HG02870 (cell line): ENCODE measurements around the gene CREB1.

Source experiments
- ATAC-seq: cut with Tn5 transposase; IDR thresholded peaks from one replicate; pipeline ENCODE4 v1.9.1; 2021; ENCODE audit warnings: mild to moderate bottlenecking, moderate library complexity; ENCODE audit not compliant: unreplicated experiment

The CREB1 gene

GRCh38 chr2:207503234-207503633 is 26.5 kb upstream of the CREB1 start:
- peak; percentile 84 for ATAC-seq

DNA sequence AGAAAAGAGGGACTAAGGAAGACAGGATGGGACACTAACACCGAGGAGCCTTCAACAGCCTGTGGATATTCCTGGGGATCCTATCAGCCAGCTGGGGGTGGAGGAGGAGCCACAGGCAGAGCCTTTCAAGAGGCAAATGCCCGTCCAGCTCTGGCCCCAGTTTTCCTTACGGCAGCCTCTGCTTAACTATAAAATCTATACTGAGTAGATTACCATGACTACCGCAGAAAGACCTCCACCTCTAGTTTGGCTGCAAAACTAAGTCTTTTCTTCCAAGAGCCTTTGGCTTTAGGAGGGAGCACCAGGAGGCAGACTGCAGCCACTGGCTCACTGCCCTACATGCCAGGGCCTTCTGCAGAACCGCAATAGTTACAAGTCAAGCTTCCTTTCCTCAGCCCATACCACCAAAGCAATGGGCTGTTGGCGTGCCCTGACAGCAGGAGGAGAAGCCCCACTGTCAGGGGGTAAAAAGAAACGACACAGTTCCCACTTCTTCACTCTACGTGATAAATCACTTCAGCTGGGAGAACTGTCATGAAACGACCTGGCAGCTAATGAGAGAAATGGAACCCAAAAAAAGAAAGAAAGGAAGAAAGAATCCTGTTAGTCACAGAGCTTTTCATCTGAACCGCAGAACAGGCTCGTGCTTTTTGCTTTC is 25.1 kb upstream of the CREB1 start:
- ATAC-seq: no peak

DNA sequence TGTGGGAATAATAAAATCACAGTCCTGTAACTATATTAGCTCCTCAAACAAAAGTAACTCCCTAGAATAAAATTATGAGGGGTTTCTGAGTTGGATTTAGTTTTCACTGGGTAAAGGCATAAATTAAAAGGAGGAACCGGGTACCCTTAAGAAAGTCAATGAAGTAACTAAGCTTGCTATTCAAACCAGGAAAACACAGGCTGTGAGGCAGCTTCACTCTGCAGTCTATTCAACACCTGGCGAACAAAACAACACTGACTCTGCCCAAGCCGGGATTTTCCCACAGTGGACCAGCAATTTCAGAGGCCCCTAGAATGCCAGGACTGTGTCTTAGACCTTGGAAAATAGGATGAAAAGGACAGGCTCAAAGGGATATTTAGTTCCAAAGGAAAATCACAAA is 24.6 kb upstream of the CREB1 start:
- ATAC-seq: no peak

DNA sequence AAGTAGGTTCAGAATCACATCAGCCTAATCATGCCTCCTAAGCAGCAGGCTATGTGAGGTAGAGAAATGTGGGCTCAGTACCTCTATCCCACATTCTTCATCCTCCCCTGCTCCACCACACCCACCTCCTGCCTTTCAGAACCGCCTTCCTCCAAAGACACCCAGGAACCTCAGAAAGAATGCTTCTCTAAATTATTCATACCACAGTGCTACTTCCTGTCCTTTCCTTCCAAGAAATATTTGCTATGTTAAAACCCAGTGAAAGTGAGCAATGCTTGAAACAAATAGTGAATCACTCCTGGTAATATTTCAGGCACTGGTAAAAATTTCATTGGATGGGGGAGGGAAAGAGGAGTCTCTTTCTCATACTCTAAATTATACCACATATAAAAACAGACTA is 24.0 kb upstream of the CREB1 start:
- no peak for ATAC-seq

- peak; percentile 25 for ATAC-seq
Observed at GRCh38 chr2:207506426-207506825, 23.3 kb upstream of the CREB1 start.

DNA sequence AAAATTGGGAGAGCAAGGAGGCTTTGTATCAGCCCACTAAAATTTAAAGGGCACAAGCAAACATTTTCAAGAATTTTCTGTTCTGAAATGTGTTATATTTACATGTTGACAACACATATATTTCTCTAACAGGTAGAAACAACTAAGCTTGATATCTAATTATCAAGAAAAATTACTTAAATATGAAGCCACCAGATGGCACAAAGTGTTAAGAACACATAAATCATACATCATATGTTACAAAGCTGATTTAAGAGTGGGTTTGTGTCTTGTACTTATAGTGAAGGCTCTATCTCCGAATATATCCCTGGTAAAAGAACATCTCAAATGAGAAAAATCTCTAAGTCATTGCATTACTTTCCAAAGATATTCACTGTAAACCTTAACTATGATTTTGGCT is 19.6 kb upstream of the CREB1 start:
- ATAC-seq: no peak

DNA sequence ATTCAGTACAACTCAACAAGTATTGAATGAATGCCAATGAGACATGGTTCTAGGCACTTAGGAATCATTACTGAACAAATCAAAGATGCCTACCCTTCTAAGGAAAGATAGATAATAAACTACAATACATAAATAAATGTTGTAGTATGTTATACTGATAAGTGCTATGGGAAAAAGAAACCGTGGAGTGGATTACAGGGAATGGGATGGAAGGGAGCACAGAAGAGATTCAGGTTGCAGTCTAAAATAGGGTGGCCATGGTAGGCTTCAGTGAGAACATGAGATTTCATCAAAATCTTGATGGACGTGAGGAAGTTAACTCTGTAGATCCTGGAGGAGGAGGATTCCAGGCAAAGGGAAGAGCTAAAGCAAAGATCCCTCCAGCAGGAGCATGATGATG is 17.9 kb upstream of the CREB1 start:
- no peak for ATAC-seq

GRCh38 chr2:207512356-207512755 is 17.4 kb upstream of the CREB1 start:
- no peak for ATAC-seq

DNA sequence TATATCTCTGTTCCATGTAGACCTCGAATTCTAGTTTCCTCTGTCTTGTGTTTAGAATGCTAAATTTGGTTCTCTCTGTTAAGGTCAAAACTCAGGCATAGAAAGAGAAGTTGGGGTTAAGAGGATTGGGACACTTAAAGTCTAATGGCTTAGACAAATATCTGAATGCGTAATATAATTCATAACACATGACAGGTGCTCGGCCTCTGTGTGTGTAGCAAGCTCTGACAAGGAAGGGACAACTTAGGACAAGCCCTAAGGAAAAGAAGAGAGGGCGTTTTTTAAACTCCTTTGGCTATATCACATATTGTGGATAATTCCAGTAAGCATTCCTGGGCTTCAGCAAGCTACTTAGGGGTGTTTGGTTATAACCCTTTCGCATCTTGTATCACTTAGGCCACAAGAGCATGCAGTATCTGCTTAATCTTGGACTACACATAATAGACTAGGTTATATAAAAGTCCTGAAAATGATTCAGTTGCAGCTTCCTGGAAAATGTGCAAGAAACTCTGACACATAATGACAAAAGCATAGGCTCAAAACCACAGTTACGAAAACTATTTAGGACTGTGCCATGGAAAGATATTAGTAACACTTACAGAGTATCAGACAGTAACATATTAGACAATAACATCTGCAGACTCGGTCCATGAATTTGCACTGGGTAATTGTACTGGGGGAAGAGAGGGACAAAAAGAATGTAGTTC is 16.1 kb upstream of the CREB1 start:
- no peak for ATAC-seq

GRCh38 chr2:207514451-207514850 is 15.3 kb upstream of the CREB1 start:
- no peak for ATAC-seq

- ATAC-seq: no peak
Observed at GRCh38 chr2:207515671-207516070, 14.1 kb upstream of the CREB1 start.

DNA sequence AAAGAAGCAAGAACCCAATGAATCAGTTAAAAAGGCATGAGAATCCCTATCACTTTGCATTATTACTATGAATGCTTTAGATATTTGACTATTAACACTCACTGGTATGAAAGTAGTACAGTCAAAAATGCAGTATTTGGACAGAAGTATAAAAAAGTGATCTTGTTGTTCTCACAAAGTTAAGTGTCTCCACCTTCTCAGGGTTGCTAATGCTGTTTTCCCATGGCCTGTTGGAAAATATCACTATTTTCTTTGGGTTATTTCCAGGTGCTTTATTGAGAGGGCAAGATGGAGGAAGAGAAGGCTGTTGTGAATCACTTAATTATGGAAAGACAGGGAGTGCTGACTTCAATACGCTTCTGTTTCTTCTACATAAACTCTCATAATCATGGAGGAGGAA is 13.6 kb upstream of the CREB1 start:
- no peak for ATAC-seq

DNA sequence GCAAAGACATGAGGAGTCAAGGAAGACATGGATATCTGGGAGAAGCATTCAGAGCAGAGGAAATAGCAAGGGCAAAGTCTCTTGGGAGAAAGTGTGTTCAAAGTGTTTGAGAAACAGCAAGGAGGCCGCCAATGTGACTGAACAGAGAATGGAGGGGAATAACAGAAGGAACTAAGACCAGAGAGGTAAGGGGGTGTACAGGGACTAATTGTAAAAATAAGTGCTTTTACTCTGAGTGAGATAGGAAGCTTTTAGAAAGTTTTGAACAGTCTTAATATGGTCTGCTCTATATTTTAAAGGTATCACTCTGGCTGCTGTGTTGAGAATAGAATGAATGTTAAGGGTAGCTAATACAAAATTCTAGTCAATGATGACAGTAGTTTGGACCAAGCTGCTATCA is 6.8 kb upstream of the CREB1 start:
- ATAC-seq: no peak

DNA sequence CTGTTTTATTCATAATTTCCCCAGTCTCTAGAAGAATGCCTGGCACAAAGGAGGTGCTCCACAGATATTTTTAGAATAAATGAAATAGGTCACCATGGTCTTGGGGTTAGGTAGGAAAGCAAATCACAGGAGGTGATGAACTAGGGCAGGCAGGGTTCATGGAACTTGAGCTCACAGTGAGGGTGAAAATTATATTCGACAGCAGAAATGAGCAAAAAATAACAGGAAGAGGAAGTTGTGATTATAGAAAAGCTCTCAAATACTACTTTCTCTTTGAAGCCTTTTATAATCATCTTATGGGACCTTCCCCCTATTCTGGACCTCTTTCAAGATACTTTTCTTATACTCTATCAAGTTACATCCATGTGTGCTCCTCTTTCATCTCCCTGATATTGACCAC is 4.5 kb upstream of the CREB1 start:
- ATAC-seq: no peak

GRCh38 chr2:207528980-207529329 is 807 bp upstream of the CREB1 start:
- ATAC-seq: peak; percentile 6

GRCh38 chr2:207530160-207531031 is 634 bp downstream of the CREB1 start:
- peak; percentile 2 for ATAC-seq

- no peak for ATAC-seq
Observed at GRCh38 chr2:207531032-207531952, 1.5 kb downstream of the CREB1 start.

GRCh38 chr2:207532676-207533075 is 2.9 kb downstream of the CREB1 start:
- ATAC-seq: no peak

DNA sequence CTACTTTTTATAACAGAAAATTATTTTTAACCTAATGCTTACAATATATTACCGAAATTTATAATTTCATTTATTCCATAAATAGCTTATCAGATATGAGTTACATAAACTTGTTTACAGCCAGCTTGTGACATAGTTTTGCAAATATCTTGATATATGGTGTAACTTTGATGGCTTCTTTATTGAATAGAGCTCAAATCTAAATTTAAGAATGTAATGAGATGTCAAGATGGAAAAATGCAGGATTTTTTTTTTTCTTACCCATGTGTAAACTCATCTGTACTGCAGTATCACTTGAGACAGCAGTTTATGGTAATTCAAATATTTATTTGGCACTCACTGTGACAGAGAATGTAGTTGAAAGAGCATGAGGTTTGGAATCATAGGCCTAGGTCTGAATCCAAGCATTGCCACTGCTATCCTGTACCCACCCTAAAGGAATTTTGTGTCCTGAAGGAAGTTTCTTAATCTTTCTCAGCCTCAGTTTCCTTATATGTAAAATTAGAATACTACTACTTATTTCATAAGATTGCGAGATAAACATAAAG is 3.8 kb downstream of the CREB1 start:
- no peak for ATAC-seq

DNA sequence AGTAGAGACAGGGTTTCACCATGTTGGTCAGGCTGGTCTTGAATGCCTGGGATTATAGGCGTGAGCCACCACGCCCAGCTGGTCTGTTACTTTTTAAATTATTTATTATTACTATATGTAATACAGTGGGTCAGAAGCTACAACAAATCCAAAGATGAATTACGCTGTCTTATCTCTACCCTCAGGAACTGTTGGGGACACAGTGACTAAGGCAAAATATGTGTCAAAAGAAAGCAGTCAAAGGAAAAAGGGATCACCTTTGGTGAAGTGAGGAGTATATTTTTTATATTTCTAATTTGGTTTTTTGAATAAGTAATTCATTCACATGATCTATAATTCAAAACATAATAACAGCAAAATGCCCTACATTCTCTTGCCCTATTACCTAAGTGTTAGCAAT is 4.7 kb downstream of the CREB1 start:
- no peak for ATAC-seq

DNA sequence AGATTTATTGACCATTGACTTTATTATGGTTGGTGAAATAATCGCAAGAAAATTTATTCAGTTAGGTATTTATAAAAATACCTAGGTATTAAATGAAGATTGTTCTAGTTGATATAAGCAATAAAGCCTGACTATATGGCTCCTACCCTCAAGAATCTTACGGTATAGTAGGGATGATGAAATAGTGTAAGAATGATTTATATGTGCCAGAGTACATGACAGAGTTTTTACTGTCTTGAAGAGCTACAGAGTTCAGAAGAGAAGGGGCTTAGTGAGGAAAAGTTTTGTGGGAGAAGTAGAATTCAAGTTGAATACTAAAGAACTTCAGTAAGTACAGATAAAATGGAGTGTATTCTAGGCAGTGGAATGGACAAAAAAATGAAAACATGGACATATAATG is 9.7 kb downstream of the CREB1 start:
- ATAC-seq: no peak
